ENCODE data around the gene ZDHHC9.

DNA sequence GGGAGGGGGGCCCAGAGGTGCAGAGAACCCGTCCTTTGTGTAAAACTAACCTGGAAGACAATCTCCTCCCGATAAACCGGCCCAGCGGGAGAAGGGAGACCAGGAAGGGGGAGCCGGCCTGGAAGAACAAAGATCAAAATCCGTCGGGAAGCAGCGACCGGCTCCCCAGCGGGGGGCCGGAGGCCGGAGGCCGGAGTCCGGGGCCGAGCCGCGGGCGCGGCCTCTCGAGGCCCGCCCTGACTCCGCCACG lies 552 bp downstream of the ZDHHC9 start:
- TF ChIP-seq, protein P1, sequence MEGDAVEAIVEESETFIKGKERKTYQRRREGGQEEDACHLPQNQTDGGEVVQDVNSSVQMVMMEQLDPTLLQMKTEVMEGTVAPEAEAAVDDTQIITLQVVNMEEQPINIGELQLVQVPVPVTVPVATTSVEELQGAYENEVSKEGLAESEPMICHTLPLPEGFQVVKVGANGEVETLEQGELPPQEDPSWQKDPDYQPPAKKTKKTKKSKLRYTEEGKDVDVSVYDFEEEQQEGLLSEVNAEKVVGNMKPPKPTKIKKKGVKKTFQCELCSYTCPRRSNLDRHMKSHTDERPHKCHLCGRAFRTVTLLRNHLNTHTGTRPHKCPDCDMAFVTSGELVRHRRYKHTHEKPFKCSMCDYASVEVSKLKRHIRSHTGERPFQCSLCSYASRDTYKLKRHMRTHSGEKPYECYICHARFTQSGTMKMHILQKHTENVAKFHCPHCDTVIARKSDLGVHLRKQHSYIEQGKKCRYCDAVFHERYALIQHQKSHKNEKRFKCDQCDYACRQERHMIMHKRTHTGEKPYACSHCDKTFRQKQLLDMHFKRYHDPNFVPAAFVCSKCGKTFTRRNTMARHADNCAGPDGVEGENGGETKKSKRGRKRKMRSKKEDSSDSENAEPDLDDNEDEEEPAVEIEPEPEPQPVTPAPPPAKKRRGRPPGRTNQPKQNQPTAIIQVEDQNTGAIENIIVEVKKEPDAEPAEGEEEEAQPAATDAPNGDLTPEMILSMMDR (IDR thresholded peaks at IDR 0.05), result no peak
- no peak for TF ChIP-seq ZFX (IDR thresholded peaks at IDR 0.05; ENCODE audit: borderline replicate concordance)

Data from 22Rv1 (cell line).